NCI-H2196 treated with DMSO at 0.1 percent for 48 hours (cell line): ENCODE measurements around the gene PCYT2.
"Not testable (repeated sequence)": the region's sequence is repeated elsewhere in the genome, so short reads cannot be mapped to it uniquely, and the experiment has no call there.

Source experiments
- DNase-seq: peaks from one replicate; lab custom pipeline; 2025; ENCODE audit not compliant: unreplicated experiment; lab: John Stamatoyannopoulos, UW

PCYT2 gene

GRCh38 chr17:81911277-81911961 is at the start of gene PCYT2:
PCYT2 (minus strand) TSS chr17:81911399; CDS start chr17:81911355, 44 bp downstream.
- DNase-seq: peak; percentile 92

- DNase-seq: no peak
Observed at GRCh38 chr17:81960130-81960958, 49.1 kb upstream of the PCYT2 start.

- DNase-seq: peak; percentile 25
Observed at GRCh38 chr17:81959362-81960129, 48.3 kb upstream of the PCYT2 start.

- DNase-seq: no peak
Observed at GRCh38 chr17:81958633-81959342, 47.6 kb upstream of the PCYT2 start.

- no peak for DNase-seq
Observed at GRCh38 chr17:81957691-81958432, 46.7 kb upstream of the PCYT2 start.

- no peak for DNase-seq
Observed at GRCh38 chr17:81956607-81957589, 45.7 kb upstream of the PCYT2 start.

- DNase-seq: no peak
Observed at GRCh38 chr17:81955756-81956544, 44.8 kb upstream of the PCYT2 start.

GRCh38 chr17:81955058-81955681 is 44.0 kb upstream of the PCYT2 start:
- no peak for DNase-seq

- DNase-seq: no peak
Observed at GRCh38 chr17:81954131-81955057, 43.2 kb upstream of the PCYT2 start.

GRCh38 chr17:81953443-81953842 is 42.2 kb upstream of the PCYT2 start:
- not testable (repeated sequence) for DNase-seq

- no peak for DNase-seq
Observed at GRCh38 chr17:81952792-81953228, 41.6 kb upstream of the PCYT2 start.

- DNase-seq: no peak
Observed at GRCh38 chr17:81951785-81952684, 40.8 kb upstream of the PCYT2 start.

GRCh38 chr17:81950501-81950900 is 39.3 kb upstream of the PCYT2 start:
- DNase-seq: no peak

- DNase-seq: no peak
Observed at GRCh38 chr17:81948635-81949378, 37.6 kb upstream of the PCYT2 start.

GRCh38 chr17:81947189-81947588 is 36.0 kb upstream of the PCYT2 start, which contains the start of gene MYADML2:
MYADML2 (minus strand) TSS chr17:81947233; CDS start chr17:81941741, 5,492 bp downstream.
- no peak for DNase-seq
